Epithelial cell of esophagus (primary cell): ENCODE data around the gene UBASH3A.

Experiments used
- DNase-seq: peaks from one replicate; pipeline ENCODE4 v3.0.0; 2010; ENCODE audit warnings: low read depth
- H3K4me3 ChIP-seq: 2 replicates; pipeline ENCODE4 v1.5.1; 2011; ENCODE audit warnings: mild to moderate bottlenecking, low read length, control low read depth
- CTCF ChIP-seq: IDR thresholded peaks from 2 replicates; pipeline ENCODE4 v1.5.1; 2011; ENCODE audit warnings: low read depth, mild to moderate bottlenecking, low read length, control low read depth, inconsistent platforms; ENCODE audit not compliant: insufficient read depth; ENCODE audit errors: missing control alignments

UBASH3A gene

GRCh38 chr21:42453224-42453985 is 49.7 kb downstream of the UBASH3A start:
- TF ChIP-seq CTCF = no peak
- DNase-seq = no peak
- H3K4me3 ChIP-seq = no peak overlapping the region

GRCh38 chr21:42453986-42454570 is 50.4 kb downstream of the UBASH3A start:
- no peak overlapping the region for H3K4me3 ChIP-seq
- no peak for DNase-seq
- no peak for TF ChIP-seq CTCF

GRCh38 chr21:42454786-42455185 is 51.1 kb downstream of the UBASH3A start:
- DNase-seq = no peak
- no peak overlapping the region for H3K4me3 ChIP-seq

GRCh38 chr21:42455196-42455595 is 51.5 kb downstream of the UBASH3A start:
- peak; percentile 80 for DNase-seq
- TF ChIP-seq CTCF = no peak
- no peak overlapping the region for H3K4me3 ChIP-seq

More at GRCh38 chr21:42454786-42455185, 51.1 kb downstream of the UBASH3A start:
- TF ChIP-seq CTCF = no peak

GRCh38 chr21:42455754-42456440 is 52.2 kb downstream of the UBASH3A start:
- DNase-seq = no peak
- H3K4me3 ChIP-seq = no peak overlapping the region
- TF ChIP-seq CTCF = no peak

GRCh38 chr21:42456457-42456856 is 52.8 kb downstream of the UBASH3A start:
- no peak overlapping the region for H3K4me3 ChIP-seq
- TF ChIP-seq CTCF = no peak
- DNase-seq = peak; percentile 64
